Measurements from ENCODE around the gene ZNF346. TPM values are rescaled to one million over a fixed set of nuclear protein-coding genes. Genes with fewer than 3 reads are reported as not detected.

The ZNF346 gene
- total RNA-seq, 8 experiments from 2014 or later = 14.1 to 36.8 (median 21.1) TPM

- Histone ChIP-seq H3K27ac (no peak overlapping the region), H3K4me1 (replicated peaks in 1 of 2) (peaks cover 5 to 6% of the 10 kb centered on the region in 2 donors), H3K4me3 (no peak overlapping the region)
- no peak for ATAC-seq (replicated peaks in 6 of 8)
- WGBS, 10 experiments = 67 to 100% (median 94%) methylated on average over 1 to 2 of the region's 2 CpGs; no CpG with 5 or more reads in 1 of the 10 experiments
- in situ Hi-C loops (cut with MboI; ENCODE audit: low pct_unique_long_range_greater_than_20kb in 2 of 9, low sequenced_read_pairs in 9 of 9, unreplicated experiment in 9 of 9) = no loop called here
These were observed 2.5 kb upstream of the ZNF346 start for GRCh38 chr5:177020033-177020432.

- 0 to 28% (median 8%) methylated on average over 1 to 6 of the region's 6 CpGs; no CpG with 5 or more reads in 2 of the 10 experiments for WGBS, 10 experiments
- Histone ChIP-seq H3K27ac (peak overlapping the region; percentile 86 to 89), H3K4me1 (replicated peaks in 1 of 2) (peaks cover 5 to 6% of the 10 kb centered on the region in 2 donors), H3K4me3 (peak overlapping the region; percentile 48 to 73 (median 67))
- peak in 2 of 8 experiments; percentile 8 to 9 for ATAC-seq (replicated peaks in 6 of 8)
- in situ Hi-C loops (cut with MboI; ENCODE audit: low pct_unique_long_range_greater_than_20kb in 2 of 9, low sequenced_read_pairs in 9 of 9, unreplicated experiment in 9 of 9) = no loop called here
These were observed 788 bp downstream of the ZNF346 start for GRCh38 chr5:177023303-177023664.

GRCh38 chr5:177024559-177024958 lies 2.1 kb downstream of the ZNF346 start:
- ATAC-seq (replicated peaks in 6 of 8) = no peak
- no peak overlapping the region for H3K4me3 ChIP-seq
- WGBS, 10 experiments = 80% methylated on average over 1 of the region's 1 CpG; no CpG with 5 or more reads in 9 of the 10 experiments

GRCh38 chr5:177025101-177025601 lies 2.7 kb downstream of the ZNF346 start:
- 67 to 100% (median 98%) methylated on average over 2 to 3 of the region's 3 CpGs; no CpG with 5 or more reads in 1 of the 10 experiments for WGBS, 10 experiments
- H3K4me1 ChIP-seq (replicated peaks in 1 of 2) = peaks cover 5 to 6% of the 10 kb centered on the region in 2 donors

More at GRCh38 chr5:177024559-177024958, 2.1 kb downstream of the ZNF346 start:
- in situ Hi-C loops (cut with MboI; ENCODE audit: low pct_unique_long_range_greater_than_20kb in 2 of 9, low sequenced_read_pairs in 9 of 9, unreplicated experiment in 9 of 9) = no loop called here
- peaks cover 5 to 6% of the 10 kb centered on the region in 2 donors for H3K4me1 ChIP-seq (replicated peaks in 1 of 2)
- H3K27ac ChIP-seq = no peak overlapping the region

GRCh38 chr5:177027665-177028064 lies 5.2 kb downstream of the ZNF346 start:
- WGBS, 10 experiments = 88 to 100% (median 100%) methylated on average over 1 to 2 of the region's 2 CpGs; no CpG with 5 or more reads in 4 of the 10 experiments
- no peak for ATAC-seq (replicated peaks in 6 of 8)
- in situ Hi-C loops (cut with MboI; ENCODE audit: low pct_unique_long_range_greater_than_20kb in 2 of 9, low sequenced_read_pairs in 9 of 9, unreplicated experiment in 9 of 9) = no loop called here

More at GRCh38 chr5:177025101-177025601, 2.7 kb downstream of the ZNF346 start:
- Histone ChIP-seq H3K27ac (no peak overlapping the region), H3K4me3 (no peak overlapping the region)
- in situ Hi-C loops (cut with MboI; ENCODE audit: low pct_unique_long_range_greater_than_20kb in 2 of 9, low sequenced_read_pairs in 9 of 9, unreplicated experiment in 9 of 9) = no loop called here
- no peak for ATAC-seq (replicated peaks in 6 of 8)

GRCh38 chr5:177029498-177029897 lies 7.0 kb downstream of the ZNF346 start:
- no peak overlapping the region for H3K4me3 ChIP-seq
- in situ Hi-C loops (cut with MboI; ENCODE audit: low pct_unique_long_range_greater_than_20kb in 2 of 9, low sequenced_read_pairs in 9 of 9, unreplicated experiment in 9 of 9) = no loop called here
- no peaks in the 10 kb centered on the region for H3K4me1 ChIP-seq (replicated peaks in 1 of 2)
- 40 to 100% (median 96%) methylated on average over 1 to 6 of the region's 6 CpGs; no CpG with 5 or more reads in 1 of the 10 experiments for WGBS, 10 experiments
- ATAC-seq (replicated peaks in 6 of 8) = no peak
- H3K27ac ChIP-seq = no peak overlapping the region

More at GRCh38 chr5:177027665-177028064, 5.2 kb downstream of the ZNF346 start:
- Histone ChIP-seq H3K27ac (no peak overlapping the region), H3K4me1 (replicated peaks in 1 of 2) (no peaks in the 10 kb centered on the region), H3K4me3 (no peak overlapping the region)

GRCh38 chr5:177035976-177036375 lies 13.5 kb downstream of the ZNF346 start:
- WGBS, 10 experiments = 0 to 100% (median 18%) methylated on average over 1 of the region's 1 CpG; no CpG with 5 or more reads in 6 of the 10 experiments
- ATAC-seq (replicated peaks in 6 of 8) = peak in 7 of 8 experiments; percentile 36 to 91 (median 51)
- in situ Hi-C loops (cut with MboI; ENCODE audit: low pct_unique_long_range_greater_than_20kb in 2 of 9, low sequenced_read_pairs in 9 of 9, unreplicated experiment in 9 of 9) = no loop called here
- Histone ChIP-seq H3K4me3 (no peak overlapping the region), H3K4me1 (replicated peaks in 1 of 2) (peaks cover 0 to 14% of the 10 kb centered on the region in 2 donors), H3K27ac (no peak overlapping the region)

- 62 to 100% (median 87%) methylated on average over 1 to 5 of the region's 5 CpGs; no CpG with 5 or more reads in 3 of the 10 experiments for whole genome bisulfite sequencing, 10 experiments
- H3K27ac ChIP-seq = no peak overlapping the region
- no peak for ATAC-seq (replicated peaks in 6 of 8)
- in situ Hi-C loops (cut with MboI; ENCODE audit: low pct_unique_long_range_greater_than_20kb in 2 of 9, low sequenced_read_pairs in 9 of 9, unreplicated experiment in 9 of 9) = no loop called here
- peaks cover 0 to 14% of the 10 kb centered on the region in 2 donors for H3K4me1 ChIP-seq (replicated peaks in 1 of 2)
- H3K4me3 ChIP-seq = no peak overlapping the region
These were observed 13.9 kb downstream of the ZNF346 start for GRCh38 chr5:177036443-177036842.

- WGBS, 10 experiments = 81 to 100% (median 95%) methylated on average over 1 to 5 of the region's 5 CpGs
- in situ Hi-C loops (cut with MboI; ENCODE audit: low pct_unique_long_range_greater_than_20kb in 2 of 9, low sequenced_read_pairs in 9 of 9, unreplicated experiment in 9 of 9) = no loop called here
- ATAC-seq (replicated peaks in 6 of 8) = no peak
- Histone ChIP-seq H3K4me3 (no peak overlapping the region), H3K4me1 (replicated peaks in 1 of 2) (peaks cover 0 to 14% of the 10 kb centered on the region in 2 donors), H3K27ac (no peak overlapping the region)
These were observed 14.4 kb downstream of the ZNF346 start for GRCh38 chr5:177036921-177037320.

- ATAC-seq (replicated peaks in 6 of 8) = no peak
- peaks cover 0 to 10% of the 10 kb centered on the region in 2 donors for H3K4me1 ChIP-seq (replicated peaks in 1 of 2)
- no peak overlapping the region for H3K27ac ChIP-seq
- H3K4me3 ChIP-seq = no peak overlapping the region
- 42 to 100% (median 83%) methylated on average over 1 to 3 of the region's 3 CpGs; no CpG with 5 or more reads in 2 of the 10 experiments for WGBS, 10 experiments
- in situ Hi-C loops (cut with MboI; ENCODE audit: low pct_unique_long_range_greater_than_20kb in 2 of 9, low sequenced_read_pairs in 9 of 9, unreplicated experiment in 9 of 9) = no loop called here
These were observed 18.4 kb downstream of the ZNF346 start for GRCh38 chr5:177040814-177041420.

- in situ Hi-C loops (cut with MboI; ENCODE audit: low pct_unique_long_range_greater_than_20kb in 2 of 9, low sequenced_read_pairs in 9 of 9, unreplicated experiment in 9 of 9) = no loop called here
- Histone ChIP-seq H3K4me1 (replicated peaks in 1 of 2) (no peaks in the 10 kb centered on the region), H3K4me3 (no peak overlapping the region), H3K27ac (no peak overlapping the region)
- 63 to 100% (median 100%) methylated on average over 1 to 2 of the region's 2 CpGs; no CpG with 5 or more reads in 2 of the 10 experiments for WGBS, 10 experiments
- ATAC-seq (replicated peaks in 6 of 8) = no peak
These were observed 19.4 kb downstream of the ZNF346 start for GRCh38 chr5:177041936-177042335.

GRCh38 chr5:177043114-177043513 lies 20.6 kb downstream of the ZNF346 start:
- ATAC-seq (replicated peaks in 6 of 8) = no peak
- 94 to 100% (median 99%) methylated on average over 1 to 5 of the region's 6 CpGs; no CpG with 5 or more reads in 4 of the 10 experiments for WGBS, 10 experiments
- in situ Hi-C loops (cut with MboI; ENCODE audit: low pct_unique_long_range_greater_than_20kb in 2 of 9, low sequenced_read_pairs in 9 of 9, unreplicated experiment in 9 of 9) = no loop called here
- no peak overlapping the region for H3K27ac ChIP-seq
- no peak overlapping the region for H3K4me3 ChIP-seq
- H3K4me1 ChIP-seq (replicated peaks in 1 of 2) = no peaks in the 10 kb centered on the region

- 86 to 100% (median 100%) methylated on average over 1 of the region's 1 CpG; no CpG with 5 or more reads in 2 of the 10 experiments for WGBS, 10 experiments
These were observed 21.5 kb downstream of the ZNF346 start for GRCh38 chr5:177043958-177044357.

More at GRCh38 chr5:177043958-177044357, 21.5 kb downstream of the ZNF346 start:
- Histone ChIP-seq H3K27ac (no peak overlapping the region), H3K4me3 (no peak overlapping the region), H3K4me1 (replicated peaks in 1 of 2) (no peaks in the 10 kb centered on the region)
- in situ Hi-C loops (cut with MboI; ENCODE audit: low pct_unique_long_range_greater_than_20kb in 2 of 9, low sequenced_read_pairs in 9 of 9, unreplicated experiment in 9 of 9) = no loop called here
- no peak for ATAC-seq (replicated peaks in 6 of 8)

Measured in motor neuron (in vitro differentiated cells).